Measurements from ENCODE around the gene DLST. TPM values are rescaled to one million over a fixed set of nuclear protein-coding genes. Genes with fewer than 3 reads are reported as not detected.
A peak's percentile ranks its signal among the peaks of the same experiment; 100 is the strongest.

DLST gene
- total and polyA plus RNA-seq, 3 experiments from 2014 or later, result 8.8 to 161 (median 160) TPM

- Histone ChIP-seq H3K36me3 (ENCODE audit: insufficient read depth, low read length) (no peaks in the 10 kb centered on the region), H3K4me3 (ENCODE audit: low read length) (no peak overlapping the region), H3K9me3 (ENCODE audit: low read length) (no peaks in the 10 kb centered on the region), H3K27me3 (ENCODE audit: insufficient read depth, low read length, poor library complexity, severe bottlenecking) (no peaks in the 10 kb centered on the region), H3K27ac (ENCODE audit: low read depth, low read length) (no peak overlapping the region), H3K4me1 (ENCODE audit: insufficient read depth, low read length) (peaks cover 31% of the 10 kb centered on the region)
- POLR2A ChIA-PET, result no interaction called here
- peak overlapping the region in 5 of 7 donors; percentile 33 to 72 (median 49) for H3K4me3 Mint-ChIP-seq
- no peaks in the 10 kb centered on the region for H3K36me3 Mint-ChIP-seq
- peaks cover 2 to 6% of the 10 kb centered on the region in 2 donors for H3K27me3 Mint-ChIP-seq
- CTCF ChIA-PET, result interaction anchor here (0.9 to 3.3 kb wide), 15 partner anchors 8 to 174 kb away, joined by 3 to 19 read pairs (median 5); partner anchors contain the start of gene RPS6KL1
- no peaks in the 10 kb centered on the region for H3K9me3 Mint-ChIP-seq
- H3K4me1 Mint-ChIP-seq, result peaks cover 21 to 30% (median 27%) of the 10 kb centered on the region in 3 donors
- H3K27ac Mint-ChIP-seq, result peak overlapping the region in 6 of 8 donors; percentile 61 to 85 (median 73)
- peak; percentile 55 to 81 (median 60) for DNase-seq
These were observed 64.3 kb downstream of the DLST start for GRCh38 chr14:74945852-74946658.

- Mint-ChIP-seq H3K36me3 (no peaks in the 10 kb centered on the region), H3K9me3 (no peaks in the 10 kb centered on the region), H3K4me3 (no peak overlapping the region), H3K27ac (peak overlapping the region in 1 of 8 donors; percentile 51), H3K4me1 (peaks cover 14 to 22% (median 19%) of the 10 kb centered on the region in 3 donors), H3K27me3 (peaks cover 4 to 10% of the 10 kb centered on the region in 2 donors)
- no peak overlapping the region for H3K4me3 ChIP-seq (ENCODE audit: low read length)
- CTCF ChIA-PET, result interaction anchor here (0.9 to 3.3 kb wide), 12 partner anchors 12 to 174 kb away, joined by 3 to 19 read pairs (median 4); partner anchors contain the start of gene RPS6KL1
- DNase-seq, result no peak
- H3K36me3 ChIP-seq (ENCODE audit: insufficient read depth, low read length), result no peaks in the 10 kb centered on the region
- H3K27me3 ChIP-seq (ENCODE audit: insufficient read depth, low read length, poor library complexity, severe bottlenecking), result no peaks in the 10 kb centered on the region
- H3K4me1 ChIP-seq (ENCODE audit: insufficient read depth, low read length), result peaks cover 24% of the 10 kb centered on the region
- no peaks in the 10 kb centered on the region for H3K9me3 ChIP-seq (ENCODE audit: low read length)
- POLR2A ChIA-PET, result no interaction called here
- no peak overlapping the region for H3K27ac ChIP-seq (ENCODE audit: low read depth, low read length)
These were observed 65.1 kb downstream of the DLST start for GRCh38 chr14:74946659-74947281.

- no peak for DNase-seq
- ChIA-PET CTCF (interaction anchor here (0.9 to 3.3 kb wide), 7 partner anchors 12 to 143 kb away, joined by 3 to 19 read pairs (median 3); no protein-coding TSS in a partner anchor), POLR2A (no interaction called here)
- peaks cover 15% of the 10 kb centered on the region for H3K4me1 ChIP-seq (ENCODE audit: insufficient read depth, low read length)
- no peak overlapping the region for H3K27ac ChIP-seq (ENCODE audit: low read depth, low read length)
- Mint-ChIP-seq H3K27ac (peak overlapping the region in 1 of 8 donors; percentile 44), H3K4me3 (no peak overlapping the region), H3K36me3 (no peaks in the 10 kb centered on the region), H3K27me3 (peaks cover 4 to 13% of the 10 kb centered on the region in 2 donors), H3K4me1 (peaks cover 9 to 16% (median 13%) of the 10 kb centered on the region in 3 donors), H3K9me3 (no peaks in the 10 kb centered on the region)
- H3K9me3 ChIP-seq (ENCODE audit: low read length), result no peaks in the 10 kb centered on the region
- no peak overlapping the region for H3K4me3 ChIP-seq (ENCODE audit: low read length)
- no peaks in the 10 kb centered on the region for H3K27me3 ChIP-seq (ENCODE audit: insufficient read depth, low read length, poor library complexity, severe bottlenecking)
- no peaks in the 10 kb centered on the region for H3K36me3 ChIP-seq (ENCODE audit: insufficient read depth, low read length)
These were observed 65.9 kb downstream of the DLST start for GRCh38 chr14:74947353-74948227.

DNA sequence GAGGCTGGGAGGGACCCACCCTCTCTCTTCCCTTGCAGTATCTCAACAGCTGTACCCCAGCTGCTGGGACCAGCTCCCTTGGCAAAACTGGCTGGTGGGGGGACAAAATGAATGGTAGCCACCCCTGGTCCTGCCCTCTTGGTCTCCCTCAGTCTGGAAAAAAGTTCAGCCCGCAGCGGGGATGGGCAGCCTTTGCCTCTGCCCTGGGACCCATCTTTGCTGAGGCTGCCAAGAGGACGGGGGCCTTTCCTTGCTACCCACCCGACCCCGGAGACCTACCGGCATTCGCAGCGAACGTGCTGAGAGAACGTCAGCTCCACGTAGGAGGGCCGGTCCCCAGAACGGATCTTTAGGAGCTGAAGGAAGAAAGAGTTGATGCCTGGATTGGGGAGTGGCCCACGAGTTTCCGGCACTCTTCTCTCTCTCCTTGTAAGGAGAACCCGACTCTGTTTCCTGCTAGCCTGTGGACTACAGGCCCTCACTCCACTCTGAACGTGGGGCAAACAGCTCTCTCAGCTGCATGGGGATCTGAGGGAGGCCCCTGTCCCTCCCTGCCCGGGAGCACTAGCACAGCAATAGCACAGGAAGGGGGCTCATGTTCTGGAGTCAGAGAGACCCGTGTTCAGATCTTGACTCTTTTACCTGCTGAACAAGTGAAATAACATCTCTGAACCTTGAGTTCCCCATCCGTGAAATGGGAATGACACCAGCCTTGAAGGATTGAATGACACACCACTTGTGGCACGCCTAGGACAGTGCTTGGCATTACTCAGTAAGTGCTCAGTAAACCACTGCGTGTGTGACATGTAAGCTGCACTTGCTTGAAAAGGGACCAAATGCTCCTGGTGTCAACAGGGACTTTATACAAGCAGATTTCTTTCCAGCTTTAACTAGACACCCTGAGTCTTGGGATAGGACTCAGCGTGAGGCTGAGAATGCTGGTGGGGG is 66.8 kb downstream of the DLST start:
- H3K9me3 ChIP-seq (ENCODE audit: low read length), result no peaks in the 10 kb centered on the region
- Mint-ChIP-seq H3K36me3 (no peaks in the 10 kb centered on the region), H3K4me1 (peaks cover 5 to 7% (median 7%) of the 10 kb centered on the region in 3 donors), H3K27me3 (peaks cover 8 to 19% of the 10 kb centered on the region in 2 donors), H3K27ac (peak overlapping the region in 1 of 8 donors; percentile 74), H3K4me3 (no peak overlapping the region), H3K9me3 (no peaks in the 10 kb centered on the region)
- CTCF ChIA-PET, result interaction anchor here (0.9 to 3.3 kb wide), 6 partner anchors 11 to 140 kb away, joined by 3 to 19 read pairs (median 3); no protein-coding TSS in a partner anchor
- no peak overlapping the region for H3K27ac ChIP-seq (ENCODE audit: low read depth, low read length)
- H3K4me1 ChIP-seq (ENCODE audit: insufficient read depth, low read length), result peaks cover 8% of the 10 kb centered on the region
- H3K36me3 ChIP-seq (ENCODE audit: insufficient read depth, low read length), result no peaks in the 10 kb centered on the region
- DNase-seq, result no peak
- H3K4me3 ChIP-seq (ENCODE audit: low read length), result no peak overlapping the region
- no peaks in the 10 kb centered on the region for H3K27me3 ChIP-seq (ENCODE audit: insufficient read depth, low read length, poor library complexity, severe bottlenecking)
- POLR2A ChIA-PET, result no interaction called here

GRCh38 chr14:74949191-74949601 is 67.5 kb downstream of the DLST start:
- no peak overlapping the region for H3K4me3 ChIP-seq (ENCODE audit: low read length)
- H3K4me1 ChIP-seq (ENCODE audit: insufficient read depth, low read length), result peaks cover 8% of the 10 kb centered on the region
- H3K9me3 ChIP-seq (ENCODE audit: low read length), result no peaks in the 10 kb centered on the region
- ChIA-PET CTCF (interaction anchor here (0.9 to 3.3 kb wide), 2 partner anchors 32 to 139 kb away, joined by 3 to 19 read pairs; no protein-coding TSS in a partner anchor), POLR2A (no interaction called here)
- Mint-ChIP-seq H3K9me3 (no peaks in the 10 kb centered on the region), H3K27me3 (peaks cover 8 to 20% of the 10 kb centered on the region in 2 donors), H3K4me1 (peaks cover 5 to 7% (median 7%) of the 10 kb centered on the region in 3 donors), H3K36me3 (no peaks in the 10 kb centered on the region), H3K27ac (no peak overlapping the region), H3K4me3 (no peak overlapping the region)
- no peak for DNase-seq
- H3K27me3 ChIP-seq (ENCODE audit: insufficient read depth, low read length, poor library complexity, severe bottlenecking), result no peaks in the 10 kb centered on the region
- H3K36me3 ChIP-seq (ENCODE audit: insufficient read depth, low read length), result no peaks in the 10 kb centered on the region
- H3K27ac ChIP-seq (ENCODE audit: low read depth, low read length), result no peak overlapping the region

GRCh38 chr14:74949859-74950573 is 68.3 kb downstream of the DLST start:
- Mint-ChIP-seq H3K4me1 (peaks cover 5 to 9% (median 7%) of the 10 kb centered on the region in 3 donors), H3K27me3 (peaks cover 8 to 20% of the 10 kb centered on the region in 2 donors), H3K4me3 (no peak overlapping the region), H3K36me3 (no peaks in the 10 kb centered on the region), H3K27ac (no peak overlapping the region), H3K9me3 (no peaks in the 10 kb centered on the region)
- Histone ChIP-seq H3K9me3 (ENCODE audit: low read length) (no peaks in the 10 kb centered on the region), H3K36me3 (ENCODE audit: insufficient read depth, low read length) (no peaks in the 10 kb centered on the region), H3K4me1 (ENCODE audit: insufficient read depth, low read length) (peaks cover 8% of the 10 kb centered on the region), H3K4me3 (ENCODE audit: low read length) (no peak overlapping the region), H3K27ac (ENCODE audit: low read depth, low read length) (no peak overlapping the region), H3K27me3 (ENCODE audit: insufficient read depth, low read length, poor library complexity, severe bottlenecking) (peaks cover 3% of the 10 kb centered on the region)
- CTCF ChIA-PET, result interaction anchor here (0.9 to 3.3 kb wide), 2 partner anchors 33 to 139 kb away, joined by 3 to 19 read pairs; no protein-coding TSS in a partner anchor
- no peak for DNase-seq
- POLR2A ChIA-PET, result no interaction called here
